Measurements from ENCODE around the gene TSPAN2. TPM values are rescaled to one million over a fixed set of nuclear protein-coding genes. Genes with fewer than 3 reads are reported as not detected.

The TSPAN2 gene
- 10 to 100 TPM; 38.6 to 44.0 (median 40.2) TPM for polyA plus RNA-seq (ENCODE audit: insufficient read length in 3 of 3)

DNA sequence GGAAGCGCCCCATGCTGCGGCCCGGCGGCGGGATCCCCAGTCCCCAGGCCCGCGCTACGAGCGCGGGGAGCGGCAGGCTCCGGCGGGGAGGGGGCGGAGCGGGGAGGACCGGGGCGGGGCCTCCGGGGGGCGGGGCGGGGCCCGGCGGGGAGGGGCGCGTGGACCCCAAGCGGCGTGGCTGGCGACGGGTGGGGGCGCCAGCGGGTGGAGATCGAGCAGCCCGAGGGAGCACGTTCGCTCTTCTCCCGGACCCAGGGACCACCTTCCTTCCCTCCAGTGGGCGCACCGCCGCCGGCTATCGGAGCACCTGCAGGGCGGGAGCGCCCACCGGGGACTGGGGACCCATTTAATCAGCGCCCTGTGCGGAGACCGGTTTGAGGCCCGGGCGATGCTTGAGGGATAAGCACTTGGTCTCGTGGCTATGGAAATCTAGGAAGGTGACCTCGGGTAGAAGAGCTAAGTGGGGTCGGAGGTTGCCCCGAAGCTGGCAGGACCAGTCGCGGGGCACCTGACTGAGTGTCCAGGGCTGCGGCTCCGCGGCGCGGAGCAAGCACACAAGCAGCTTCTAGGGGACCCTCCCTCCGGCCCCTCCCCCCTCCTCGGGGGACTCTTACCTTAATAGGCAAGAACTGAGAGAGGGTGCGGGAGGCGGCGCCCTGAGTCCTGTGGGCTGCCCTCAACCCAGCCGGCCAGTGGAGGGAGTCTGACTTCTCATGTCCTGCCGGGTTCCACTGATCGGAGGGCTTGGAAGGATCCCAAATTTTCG, at the start of gene TSPAN2:
TSPAN2 (minus strand) TSS at position 84 of the 766 bp plus-strand sequence; CDS start at position 13, 71 bp downstream.
- no peak for DNase-seq (ENCODE audit: low read depth in 3 of 3, low spot score in 2 of 3)

DNA sequence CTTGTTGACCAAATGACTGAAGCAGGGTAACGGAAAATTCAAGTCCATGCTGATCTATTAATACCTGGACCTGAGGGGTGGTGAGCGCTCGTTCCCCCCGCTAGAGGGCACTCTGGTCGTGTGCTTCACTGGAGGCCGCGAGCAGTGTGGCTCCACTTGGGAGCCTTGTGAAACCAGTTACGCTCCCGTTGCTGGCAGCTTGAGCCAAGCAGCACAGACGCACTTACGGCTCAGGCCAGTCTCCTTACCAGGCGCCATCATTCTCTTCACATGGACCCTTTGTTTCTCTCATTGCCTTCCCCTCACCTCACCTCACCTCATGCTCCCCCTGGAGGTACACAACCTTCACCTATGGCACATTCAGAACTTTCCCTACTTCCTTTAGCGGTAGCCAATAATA, 49.7 kb upstream of the TSPAN2 start:
- peak; percentile 69 to 76 (median 74) for DNase-seq (ENCODE audit: low read depth in 3 of 3, low spot score in 2 of 3)

DNA sequence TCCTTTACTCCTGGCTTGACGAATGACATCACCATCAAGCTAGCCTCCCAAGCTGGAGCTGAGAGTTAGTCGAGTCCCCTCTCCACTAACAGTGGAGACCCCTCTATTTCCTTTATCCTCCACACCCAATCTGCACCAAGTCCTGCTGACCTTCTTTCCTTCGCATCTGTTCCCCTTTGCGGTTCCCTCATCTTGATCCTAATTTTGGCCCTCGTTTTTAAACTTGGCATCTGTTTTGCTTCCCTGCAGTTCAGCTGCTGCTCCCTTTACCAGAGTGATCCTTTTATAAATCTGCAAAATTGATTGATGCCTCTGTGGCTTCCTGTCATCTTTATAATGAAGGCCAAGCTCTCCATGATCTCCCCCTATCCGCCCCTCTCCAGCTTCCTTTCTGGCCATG, 49.0 kb upstream of the TSPAN2 start:
- no peak for DNase-seq (ENCODE audit: low read depth in 3 of 3, low spot score in 2 of 3)

DNA sequence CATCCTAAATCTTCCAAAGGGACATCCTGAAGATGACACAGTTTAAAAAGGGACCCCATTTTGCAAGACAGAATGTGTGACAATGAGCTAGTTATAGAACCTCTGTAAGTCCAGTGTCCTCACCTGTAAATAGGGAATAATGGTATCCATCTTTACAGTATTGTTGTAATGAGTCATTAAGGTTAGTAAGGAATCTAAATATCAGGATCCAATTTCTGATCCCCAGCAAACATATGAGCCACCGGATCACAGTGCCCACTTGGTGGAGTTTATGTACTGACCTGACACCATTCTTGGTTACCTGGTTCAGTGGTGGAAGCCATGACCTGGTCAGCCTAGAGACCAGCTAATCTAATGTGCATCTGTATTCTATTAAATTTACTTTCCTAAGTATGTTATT, 47.9 kb upstream of the TSPAN2 start:
- no peak for DNase-seq (ENCODE audit: low read depth in 3 of 3, low spot score in 2 of 3)

DNA sequence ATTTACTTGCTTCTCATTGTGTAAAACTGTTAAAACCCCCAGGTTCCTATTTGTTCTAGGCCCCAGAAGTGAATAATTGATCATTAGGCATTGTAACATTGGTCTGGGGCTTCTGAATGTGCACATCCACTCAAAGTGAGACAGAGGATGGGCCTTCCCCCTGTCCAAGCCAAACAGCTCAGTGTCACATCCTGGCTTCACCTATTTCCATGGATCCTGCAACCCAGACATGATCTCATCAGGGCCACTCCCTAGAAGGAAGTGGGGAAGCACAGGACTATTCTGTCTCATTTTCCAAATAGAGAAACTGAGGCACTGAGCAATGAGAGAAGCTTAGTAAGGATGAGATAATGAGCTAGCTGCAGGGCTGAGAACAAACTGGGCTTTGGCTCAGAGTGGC, 47.4 kb upstream of the TSPAN2 start:
- no peak for DNase-seq (ENCODE audit: low read depth in 3 of 3, low spot score in 2 of 3)

DNA sequence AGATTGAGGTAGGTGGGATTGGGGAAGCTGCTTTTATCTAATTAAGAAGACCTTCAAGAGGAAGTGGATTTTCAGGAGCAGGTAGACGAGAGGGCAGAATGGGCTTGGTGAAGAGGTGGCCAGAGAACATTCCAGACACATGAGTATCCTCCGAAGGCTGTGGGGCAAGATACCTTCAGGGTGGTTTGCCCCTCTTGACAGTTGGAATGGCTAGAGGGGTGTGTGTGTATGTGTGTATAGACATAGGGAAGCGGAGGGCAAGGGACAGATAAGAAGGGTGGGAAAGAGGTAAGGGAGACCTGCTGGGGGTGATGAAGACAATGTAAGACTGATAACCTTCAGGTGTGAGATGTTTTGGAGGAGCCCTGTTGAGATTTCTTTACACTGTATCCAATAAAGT, 46.8 kb upstream of the TSPAN2 start:
- no peak for DNase-seq (ENCODE audit: low read depth in 3 of 3, low spot score in 2 of 3)

DNA sequence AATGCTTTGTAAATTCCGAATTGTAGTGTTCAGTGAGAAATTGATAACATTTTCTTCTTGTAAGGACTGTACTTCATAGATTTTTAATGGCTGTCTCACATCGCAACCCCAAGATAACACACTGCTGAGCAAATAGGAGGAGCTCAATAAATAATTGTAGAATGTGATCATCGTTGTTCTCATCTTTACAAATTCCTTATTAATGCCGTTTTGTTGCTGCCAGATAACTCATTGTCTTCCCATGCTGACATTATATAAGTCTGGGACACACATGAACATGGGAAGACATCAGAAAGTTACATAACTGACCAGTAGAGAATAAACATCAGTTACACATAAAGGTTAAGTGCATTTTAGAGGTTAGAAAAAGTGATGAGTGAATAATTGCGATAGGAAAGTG, 46.4 kb upstream of the TSPAN2 start:
- no peak for DNase-seq (ENCODE audit: low read depth in 3 of 3, low spot score in 2 of 3)

DNA sequence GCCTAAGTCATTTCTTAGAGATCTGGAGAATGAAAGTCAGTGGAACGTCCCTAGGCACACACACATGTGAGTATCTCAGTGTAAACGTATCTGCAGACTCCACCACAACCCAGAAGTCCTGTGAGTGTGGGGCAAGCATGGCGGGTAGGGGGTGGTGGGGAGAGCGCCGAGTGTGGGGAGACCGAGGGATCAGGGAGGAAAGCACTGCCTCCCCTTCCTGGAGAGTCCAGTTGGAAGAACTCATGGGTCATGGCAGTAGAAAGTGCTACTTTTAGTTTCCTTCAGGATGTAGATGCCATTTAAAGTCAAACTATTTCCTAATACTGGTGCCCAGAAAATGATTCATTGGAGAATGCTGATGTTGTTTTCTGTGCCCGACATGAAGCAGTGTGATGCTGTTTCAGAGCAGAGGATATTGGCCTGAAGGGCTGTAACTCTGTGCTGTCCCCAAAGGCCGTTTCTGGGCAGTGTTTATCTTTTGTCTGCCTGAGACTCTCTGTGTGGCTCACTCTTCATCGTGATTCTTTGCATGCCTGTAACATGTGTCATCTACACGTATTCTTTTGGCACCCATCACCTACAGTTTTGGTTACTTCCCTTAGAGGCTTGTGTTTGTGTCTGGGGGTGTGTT, 45.7 kb upstream of the TSPAN2 start:
- no peak for DNase-seq (ENCODE audit: low read depth in 3 of 3, low spot score in 2 of 3)

DNA sequence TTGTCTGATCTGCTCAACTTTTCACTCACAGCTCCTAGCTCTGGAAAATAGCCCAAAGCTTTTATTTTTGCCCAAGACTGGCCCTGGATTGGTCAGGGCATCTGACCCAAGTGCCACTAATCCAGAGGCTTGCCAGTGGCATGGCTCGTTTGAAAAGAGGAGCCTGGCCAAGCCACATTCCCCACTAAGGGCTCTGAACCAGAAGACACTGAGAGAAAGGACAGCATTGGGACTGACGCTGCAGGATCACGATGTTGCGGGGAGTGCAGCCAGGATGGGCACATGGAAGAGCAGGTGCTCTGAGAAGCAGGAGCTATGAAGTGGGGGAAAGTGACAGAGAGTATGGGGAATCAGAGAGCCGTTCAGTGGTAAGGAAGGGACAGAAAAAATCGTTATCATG, 44.9 kb upstream of the TSPAN2 start:
- no peak for DNase-seq (ENCODE audit: low read depth in 3 of 3, low spot score in 2 of 3)

DNA sequence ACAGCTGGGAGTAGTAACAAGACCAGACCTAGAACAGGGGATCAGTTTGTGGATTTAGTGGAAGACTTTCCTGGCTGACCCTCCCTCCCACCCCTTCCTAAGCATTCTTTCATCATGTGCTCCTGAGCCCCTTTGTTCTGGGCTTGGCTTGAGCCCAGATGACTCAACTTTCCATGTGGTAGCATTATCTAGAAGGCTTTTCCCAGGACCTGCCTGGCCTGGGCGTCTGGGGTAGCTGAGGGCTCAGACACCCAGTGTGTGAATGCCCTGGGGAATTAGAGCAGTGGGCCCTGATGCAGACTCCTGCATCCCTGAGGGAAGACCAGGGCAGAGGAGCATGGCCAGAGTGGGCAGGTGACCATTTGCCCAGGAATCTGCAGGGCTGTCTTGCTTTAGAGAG, 44.1 kb upstream of the TSPAN2 start:
- no peak for DNase-seq (ENCODE audit: low read depth in 3 of 3, low spot score in 2 of 3)

DNA sequence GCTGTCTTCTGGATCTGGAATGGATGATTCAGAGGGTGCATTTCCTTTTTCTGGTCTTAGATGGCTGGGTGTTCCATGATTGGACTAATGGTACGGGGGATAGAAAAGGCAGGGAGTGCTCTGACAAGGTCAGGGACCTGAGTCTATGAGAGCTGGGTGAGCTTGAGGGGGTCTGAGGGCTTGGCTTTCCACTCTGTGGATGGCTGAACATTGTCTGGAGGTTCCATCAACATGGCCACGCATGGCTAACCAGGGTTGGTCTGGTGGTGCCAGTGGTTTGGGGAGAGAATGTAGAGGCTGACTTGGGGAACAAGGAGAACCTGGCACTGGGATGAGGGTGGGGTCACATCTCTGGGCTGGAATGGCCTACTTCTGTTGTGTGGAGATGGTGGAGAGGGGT, 41.5 kb upstream of the TSPAN2 start:
- DNase-seq (ENCODE audit: low read depth in 3 of 3, low spot score in 2 of 3) = no peak

DNA sequence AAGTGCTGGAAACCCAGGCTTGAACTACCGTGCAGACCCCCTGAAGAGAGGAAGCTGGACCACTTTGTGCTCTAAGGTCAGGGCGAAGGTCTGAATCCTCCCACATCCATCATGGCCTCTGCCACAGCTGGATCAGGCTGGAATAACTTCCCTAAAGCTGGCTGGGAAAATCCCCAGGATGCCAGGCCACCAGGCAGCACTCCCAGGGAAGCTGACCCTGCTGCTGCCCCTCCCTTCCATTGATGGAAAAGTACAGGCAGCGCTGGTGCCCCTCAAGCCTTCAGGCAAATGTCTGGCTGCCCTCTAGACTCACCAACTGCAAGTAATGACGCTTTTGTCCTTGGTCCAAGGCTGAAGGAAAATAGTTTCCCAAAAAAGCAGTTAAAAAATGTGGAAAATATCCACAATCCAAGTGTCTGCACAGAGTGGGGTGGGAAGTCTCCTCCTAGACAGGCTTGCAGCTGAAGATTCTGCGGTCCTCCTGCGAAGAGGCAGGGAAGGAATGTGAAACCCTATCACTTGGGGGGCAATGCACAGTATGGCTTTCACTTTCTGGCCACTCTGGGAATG, 39.9 kb upstream of the TSPAN2 start:
- no peak for DNase-seq (ENCODE audit: low read depth in 3 of 3, low spot score in 2 of 3)

DNA sequence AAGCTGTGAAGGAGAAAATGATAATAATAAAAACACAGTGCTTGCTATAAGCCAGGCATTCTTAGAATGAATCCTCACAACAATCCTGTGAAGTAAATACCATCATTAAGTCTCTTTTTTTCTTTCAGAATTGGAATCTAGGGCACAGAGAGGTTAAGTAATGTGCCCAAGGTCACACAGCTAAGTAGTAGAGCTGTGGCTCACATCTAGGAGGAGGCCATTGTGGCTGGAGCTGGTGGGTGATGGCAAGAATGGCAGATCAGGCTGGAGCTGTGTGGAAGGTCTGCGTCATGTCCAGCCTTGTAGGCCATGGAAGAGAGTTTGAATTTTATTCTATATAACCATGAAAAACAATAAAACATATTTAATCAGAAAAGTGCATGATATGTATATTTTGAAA, 38.2 kb upstream of the TSPAN2 start:
- no peak for DNase-seq (ENCODE audit: low read depth in 3 of 3, low spot score in 2 of 3)

DNA sequence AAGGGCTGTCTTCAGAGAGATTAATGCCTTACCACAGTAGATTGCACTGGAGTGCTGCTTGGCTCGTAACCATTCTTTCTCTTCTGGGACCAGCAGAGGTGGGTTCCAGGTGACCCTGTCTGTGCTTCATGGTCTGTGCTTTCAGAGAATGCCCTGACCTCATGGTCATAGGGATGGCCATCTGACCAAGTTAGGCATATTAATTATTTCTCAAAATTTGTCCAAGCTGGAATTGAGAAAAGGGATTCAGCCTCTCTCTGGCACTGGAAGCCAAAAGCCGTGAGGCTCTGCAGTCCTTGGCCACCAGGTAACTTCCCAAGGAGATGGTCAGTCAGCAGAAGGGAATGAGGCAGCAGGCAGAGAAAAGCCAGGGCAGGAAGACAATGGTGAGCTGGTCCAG, 37.2 kb upstream of the TSPAN2 start:
- DNase-seq (ENCODE audit: low read depth in 3 of 3, low spot score in 2 of 3) = no peak

DNA sequence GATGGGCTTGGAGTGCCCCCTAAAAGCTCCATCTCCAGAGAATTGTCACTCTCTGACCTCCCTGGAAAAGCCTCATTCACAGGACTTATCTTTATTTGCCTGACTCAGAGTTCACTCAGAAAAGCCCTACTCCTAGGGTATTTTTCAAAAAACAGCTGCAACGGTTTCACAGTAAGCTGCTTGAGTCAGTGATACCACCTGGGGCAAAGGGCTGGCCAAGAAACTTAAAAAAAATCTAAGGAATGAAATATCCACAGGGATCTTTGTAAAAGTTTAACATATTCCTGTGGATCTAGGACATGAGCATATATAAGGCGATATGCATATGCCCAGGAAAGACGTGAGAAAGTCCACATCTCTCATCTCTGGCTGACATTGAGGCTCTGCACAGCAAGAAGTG, 33.8 kb upstream of the TSPAN2 start:
- DNase-seq (ENCODE audit: low read depth in 3 of 3, low spot score in 2 of 3) = no peak

DNA sequence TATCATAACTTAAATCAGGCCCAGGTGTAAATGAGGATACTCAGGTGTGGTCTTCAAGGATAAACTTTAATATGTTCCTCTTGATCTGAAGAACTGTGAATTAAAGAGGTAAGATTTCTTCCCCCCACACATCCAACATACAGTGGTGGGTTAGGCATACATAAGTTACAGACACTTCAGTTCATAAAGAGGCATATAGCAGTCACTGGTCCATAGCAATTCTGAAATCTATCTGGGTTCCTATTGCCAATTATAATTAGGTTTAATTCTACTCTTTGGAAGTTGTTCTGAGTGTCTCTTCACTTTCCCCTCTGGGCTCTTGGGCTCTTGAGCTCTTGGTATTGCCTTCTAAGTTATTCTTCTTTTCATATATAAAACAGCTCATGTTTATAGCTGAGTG, 32.5 kb upstream of the TSPAN2 start:
- no peak for DNase-seq (ENCODE audit: low read depth in 3 of 3, low spot score in 2 of 3)

DNA sequence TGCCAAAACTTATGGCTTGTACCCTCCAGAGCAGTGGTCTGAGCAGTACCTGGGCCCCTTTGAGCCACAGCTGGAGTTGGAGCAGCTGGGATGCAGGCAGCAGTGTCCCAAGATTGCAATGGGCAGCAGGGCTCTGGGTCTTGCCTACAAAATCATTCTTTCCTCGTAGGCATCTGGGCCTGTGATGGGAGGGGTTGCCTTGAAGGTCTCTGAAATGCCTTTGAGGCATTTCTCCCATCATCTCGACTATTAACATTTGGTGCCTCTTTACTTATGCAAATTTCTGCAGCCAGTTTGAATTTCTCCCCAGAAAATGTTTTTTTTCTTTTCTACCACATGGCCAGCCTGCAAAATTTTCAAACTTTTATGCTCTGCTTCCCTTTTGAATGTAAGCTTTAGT, 31.0 kb upstream of the TSPAN2 start:
- no peak for DNase-seq (ENCODE audit: low read depth in 3 of 3, low spot score in 2 of 3)

DNA sequence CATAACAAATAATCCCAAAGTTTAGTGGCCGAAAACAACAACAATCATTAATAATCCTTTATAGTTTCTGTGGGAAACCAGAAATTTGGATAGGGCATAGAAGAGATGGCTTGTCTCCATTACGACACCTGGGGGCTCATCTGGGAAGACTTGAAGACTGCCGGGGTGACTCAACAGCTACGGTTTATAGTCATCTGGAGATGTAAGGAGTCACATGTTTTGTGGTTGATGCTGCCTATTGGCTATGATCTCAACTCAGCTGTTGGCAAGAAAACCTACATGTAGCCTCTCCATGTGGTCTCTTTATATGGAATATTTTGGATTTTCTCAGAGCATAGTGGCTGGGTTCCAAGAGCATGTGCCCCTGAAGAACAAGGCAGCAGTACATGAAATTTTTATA, 29.3 kb upstream of the TSPAN2 start:
- no peak for DNase-seq (ENCODE audit: low read depth in 3 of 3, low spot score in 2 of 3)

DNA sequence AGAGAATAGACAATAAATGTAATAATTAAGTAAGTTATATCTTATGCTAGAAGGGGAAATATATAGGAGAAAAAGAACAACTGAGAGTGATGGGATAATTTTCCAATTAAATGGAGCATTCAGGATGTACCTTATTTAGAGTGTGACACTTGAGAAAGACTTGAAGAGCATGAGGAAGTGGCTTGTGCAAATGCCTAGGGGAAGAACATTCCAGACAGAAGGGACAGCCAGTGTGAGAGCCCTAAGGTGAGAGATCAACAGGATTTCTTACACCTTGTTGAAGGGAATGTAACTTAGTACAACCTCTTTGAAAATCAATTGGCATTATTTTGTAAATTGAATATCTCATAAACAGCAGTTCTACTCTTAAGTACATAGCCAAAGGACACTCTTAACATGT, 28.8 kb upstream of the TSPAN2 start:
- DNase-seq (ENCODE audit: low read depth in 3 of 3, low spot score in 2 of 3) = no peak

DNA sequence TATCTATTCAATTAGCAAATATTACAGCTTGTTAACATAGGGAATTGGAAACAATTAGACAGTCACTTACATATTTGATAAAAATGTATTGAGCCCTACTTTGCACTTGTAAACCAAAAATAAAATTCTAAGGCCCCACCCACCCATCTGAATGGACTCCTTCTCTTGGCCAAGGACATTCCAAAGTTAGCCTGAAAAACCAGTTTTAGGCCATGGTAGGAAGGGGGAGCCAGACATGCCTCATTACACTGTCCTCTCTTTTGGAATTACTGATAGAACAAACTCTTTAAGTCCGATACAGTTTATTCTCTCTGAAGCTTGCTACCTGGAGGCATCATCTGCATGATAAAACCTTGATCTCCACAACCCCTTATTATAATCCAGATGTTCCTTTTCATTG, 28.0 kb upstream of the TSPAN2 start:
- DNase-seq (ENCODE audit: low read depth in 3 of 3, low spot score in 2 of 3) = no peak

DNA sequence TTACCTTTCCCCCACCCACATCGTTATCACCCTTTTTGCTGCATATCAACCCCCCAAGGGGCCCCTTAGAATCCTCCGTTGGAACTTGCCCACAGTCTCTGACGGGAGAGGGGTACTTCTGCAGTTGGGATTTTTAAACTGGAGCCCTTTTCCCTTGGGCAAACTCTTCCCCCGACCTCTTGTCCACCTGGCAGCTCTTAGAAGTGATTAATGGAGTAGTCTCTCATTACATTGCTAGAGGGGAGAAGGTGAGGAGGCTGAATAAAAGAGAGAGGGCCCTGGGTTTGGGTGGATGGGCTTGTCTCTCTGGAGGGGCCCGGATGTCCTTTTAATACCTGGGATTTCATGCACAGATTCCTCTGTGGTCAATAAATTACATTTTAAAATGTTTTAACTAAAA, 27.2 kb upstream of the TSPAN2 start:
- no peak for DNase-seq (ENCODE audit: low read depth in 3 of 3, low spot score in 2 of 3)

DNA sequence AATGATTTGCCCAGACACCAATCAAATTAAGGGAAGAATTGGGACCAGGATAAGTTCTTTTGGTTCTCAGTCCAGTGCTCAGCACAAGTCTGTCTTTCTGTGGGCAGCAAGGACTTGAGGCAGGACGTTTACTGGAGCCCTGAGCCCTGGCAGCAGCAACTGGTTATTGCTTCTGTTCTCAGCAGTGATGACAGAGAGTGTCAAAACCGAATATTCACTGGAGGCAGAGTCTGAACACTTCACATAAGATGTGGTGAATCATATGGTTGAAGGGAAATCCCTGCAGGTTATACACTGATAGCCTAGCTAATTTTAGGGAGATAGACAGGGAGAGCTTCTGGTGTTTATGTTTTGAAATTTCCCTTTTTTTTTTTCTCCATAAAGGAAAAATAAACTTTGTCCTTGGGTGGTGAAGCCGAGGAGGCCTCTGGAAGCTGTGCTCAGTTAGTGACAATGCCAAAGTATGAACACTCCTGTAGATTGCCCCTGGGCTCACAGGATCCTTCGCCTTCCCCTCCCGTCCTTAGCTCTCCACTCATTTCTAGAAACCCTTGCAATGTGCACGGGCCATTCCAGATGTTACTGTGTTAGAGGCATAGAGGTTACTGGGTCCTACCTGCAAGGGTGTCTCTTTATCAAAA, 26.3 kb upstream of the TSPAN2 start:
- DNase-seq (ENCODE audit: low read depth in 3 of 3, low spot score in 2 of 3) = no peak

All from right renal cortex interstitium (tissue), 3 donors.